GM18507 (cell line): ENCODE results near the gene TWIST2.

ENCODE experiments used
- DNase-seq: peaks from one replicate; pipeline ENCODE4 v3.0.0; 2011; ENCODE audit warnings: low read depth; ENCODE audit not compliant: insufficient read length; ENCODE audit errors: extremely low spot score
- FAIRE-seq: peaks from 2 replicates; lab custom pipeline; 2011; peaks lifted over from hg19 to GRCh38; lab: Jason Lieb, UNC

TWIST2 gene

GRCh38 chr2:238911376-238912227, 63.7 kb downstream of the TWIST2 start:
- no peak for DNase-seq
- no peak for FAIRE-seq

- FAIRE-seq: no peak
- DNase-seq: no peak
Measured at GRCh38 chr2:238912228-238912915, 64.5 kb downstream of the TWIST2 start.

- DNase-seq (no peak), FAIRE-seq (no peak)
Measured at GRCh38 chr2:238912916-238913875, 65.3 kb downstream of the TWIST2 start.

- DNase-seq: no peak
- FAIRE-seq: no peak
Measured at GRCh38 chr2:238913931-238914647, 66.2 kb downstream of the TWIST2 start.

DNA sequence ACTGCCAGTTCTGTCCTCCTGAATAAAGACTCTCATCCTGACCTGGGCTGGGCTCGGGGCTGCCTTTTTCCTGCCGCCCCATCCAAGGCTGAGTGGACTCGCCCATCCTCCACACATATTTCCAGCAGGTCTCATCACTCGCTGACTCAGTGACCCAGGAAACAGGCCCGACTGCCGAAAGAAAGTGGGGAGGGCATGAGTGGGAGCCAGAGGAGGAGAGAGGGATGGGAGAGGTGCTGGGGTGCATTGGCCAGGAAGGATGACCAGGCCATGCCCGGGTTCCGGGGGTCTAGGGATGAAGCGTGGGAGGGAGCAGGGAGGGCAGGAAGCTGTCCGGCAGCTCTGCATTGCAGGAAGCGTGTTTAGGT, 66.7 kb downstream of the TWIST2 start:
- FAIRE-seq (no peak), DNase-seq (no peak)

DNA sequence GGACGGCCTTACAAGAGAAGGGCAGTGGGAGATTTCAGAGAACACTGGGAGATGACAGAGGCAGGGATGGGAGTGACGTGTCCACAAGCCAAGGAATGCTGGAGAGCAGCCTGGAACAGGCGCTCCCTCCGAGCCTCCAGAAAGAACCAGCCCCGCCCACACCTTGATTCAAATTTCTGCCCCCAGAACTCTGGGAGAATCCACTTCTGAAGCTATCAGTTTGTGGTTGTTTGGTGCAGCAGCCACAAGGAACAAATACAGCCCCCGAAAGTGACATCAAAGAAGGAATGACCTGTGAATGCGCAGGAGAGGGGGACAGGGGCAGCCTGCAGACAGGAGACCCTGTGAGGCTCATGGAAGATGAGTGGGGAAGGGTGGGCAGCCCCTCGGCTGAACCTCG, 67.3 kb downstream of the TWIST2 start:
- DNase-seq: no peak
- no peak for FAIRE-seq

DNA sequence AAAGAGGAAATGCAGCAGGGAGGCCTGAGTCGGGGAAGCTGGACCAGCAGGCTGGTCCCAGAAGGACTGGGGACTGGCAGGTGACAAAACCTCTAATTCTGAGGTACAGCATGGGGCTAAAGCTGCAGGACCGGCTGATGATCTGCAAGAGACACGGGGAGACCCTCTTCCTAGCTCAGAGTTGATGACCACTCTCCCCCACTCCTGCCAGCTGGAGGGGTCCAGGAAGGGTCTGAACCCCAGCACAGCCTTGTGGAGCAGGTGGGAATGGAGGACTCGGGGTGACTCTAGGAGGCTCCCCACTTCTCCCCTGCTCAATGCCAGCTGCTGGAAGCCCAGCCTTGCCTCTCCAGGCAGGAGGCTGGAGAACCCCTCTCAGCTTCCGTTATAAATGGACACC, 67.7 kb downstream of the TWIST2 start:
- FAIRE-seq: no peak
- DNase-seq: no peak

- DNase-seq (no peak), FAIRE-seq (no peak)
Measured at GRCh38 chr2:238916176-238916874, 68.4 kb downstream of the TWIST2 start.

DNA sequence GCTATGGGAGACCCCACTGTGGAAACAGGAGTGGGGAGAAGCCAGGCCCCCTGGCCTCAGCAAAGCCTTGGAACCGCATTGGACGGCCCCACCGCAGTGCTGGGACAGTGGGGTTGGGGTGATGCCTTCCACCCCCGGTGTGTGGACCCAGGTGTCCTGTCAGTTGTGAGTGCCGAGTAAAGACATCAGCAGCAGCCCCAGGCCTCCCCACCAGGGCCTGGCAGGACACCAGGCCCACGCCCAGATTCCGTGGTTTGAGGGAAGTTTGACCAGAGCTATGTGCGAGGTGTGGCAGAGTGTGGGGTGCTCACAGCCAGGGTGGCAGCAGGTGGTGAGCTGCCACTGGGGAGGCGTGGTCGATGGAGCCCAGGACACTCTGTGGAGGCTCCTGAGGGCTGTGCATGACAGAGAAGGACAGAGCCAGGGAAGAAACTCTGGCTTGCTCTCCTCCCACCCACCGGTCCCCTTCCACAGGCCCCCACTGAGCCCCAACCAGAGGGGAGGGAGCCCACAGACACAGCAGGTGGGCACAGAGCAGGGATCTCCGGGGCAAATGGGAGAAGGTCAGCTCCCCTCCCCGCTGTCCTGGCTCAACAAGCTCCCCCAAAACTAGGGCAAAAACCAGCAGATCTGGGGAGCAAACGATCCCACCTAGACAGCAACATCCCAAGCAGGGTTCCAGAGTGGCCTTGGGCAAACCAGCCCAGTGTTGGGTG, 69.1 kb downstream of the TWIST2 start:
- DNase-seq: no peak

GRCh38 chr2:238919307-238919706, 71.4 kb downstream of the TWIST2 start:
- DNase-seq (no peak), FAIRE-seq (no peak)

More for the DNA sequence above, 69.1 kb downstream of the TWIST2 start:
- no peak for FAIRE-seq

DNA sequence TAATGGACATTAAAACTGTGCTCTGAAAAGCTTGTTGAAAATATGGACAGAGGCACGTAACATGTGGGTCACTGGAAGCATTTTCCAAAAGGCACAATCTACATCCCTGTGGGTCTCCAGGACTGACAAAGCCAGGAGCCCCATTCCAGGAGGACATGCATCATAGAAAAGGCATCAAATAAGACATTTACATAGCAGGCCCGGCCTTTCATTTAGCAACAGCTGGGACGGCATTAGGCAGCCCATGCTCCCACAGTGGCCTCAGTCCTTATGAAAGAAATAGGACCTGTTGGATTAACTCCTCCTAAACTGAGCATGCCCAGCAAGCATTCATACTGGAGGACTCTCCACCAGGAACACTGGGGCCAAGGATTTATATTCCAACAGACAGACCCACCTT, 72.2 kb downstream of the TWIST2 start:
- no peak for DNase-seq
- no peak for FAIRE-seq

GRCh38 chr2:238920601-238921001, 72.7 kb downstream of the TWIST2 start:
- FAIRE-seq (no peak), DNase-seq (no peak)

GRCh38 chr2:238921259-238921658, 73.4 kb downstream of the TWIST2 start:
- FAIRE-seq (no peak), DNase-seq (no peak)

DNA sequence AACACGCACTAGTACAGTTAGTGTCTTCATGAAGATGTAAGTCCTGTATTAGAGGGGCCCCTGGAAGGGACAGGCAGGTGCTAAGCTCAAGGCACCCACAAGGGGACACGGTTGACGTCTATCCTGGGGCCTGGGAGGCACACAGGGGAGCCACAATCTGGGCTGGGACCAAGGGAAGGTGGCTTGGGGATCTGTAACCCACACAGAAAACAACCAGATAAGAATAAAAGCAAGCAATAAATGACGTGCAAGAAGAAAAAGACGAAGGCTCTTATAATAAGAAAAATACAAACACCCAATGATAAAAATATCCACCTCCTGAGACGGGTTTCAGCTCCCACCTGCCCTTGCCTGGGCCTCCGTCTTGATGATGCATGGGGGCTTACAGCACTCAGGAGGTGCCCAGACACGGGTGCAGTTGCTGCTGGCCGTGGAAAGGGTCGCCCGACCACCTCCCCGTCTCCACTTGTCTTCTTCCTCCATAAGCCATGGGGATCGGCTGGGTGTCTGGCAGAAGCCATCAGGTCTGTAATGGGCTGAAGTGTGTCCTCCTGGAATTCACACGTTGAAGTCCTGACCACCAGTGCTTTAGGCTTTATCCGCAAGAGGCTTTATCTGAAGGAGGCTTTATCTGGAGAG, 73.9 kb downstream of the TWIST2 start:
- FAIRE-seq (no peak), DNase-seq (no peak)

- no peak for FAIRE-seq
- no peak for DNase-seq
Measured at GRCh38 chr2:238922435-238922834, 74.5 kb downstream of the TWIST2 start.

DNA sequence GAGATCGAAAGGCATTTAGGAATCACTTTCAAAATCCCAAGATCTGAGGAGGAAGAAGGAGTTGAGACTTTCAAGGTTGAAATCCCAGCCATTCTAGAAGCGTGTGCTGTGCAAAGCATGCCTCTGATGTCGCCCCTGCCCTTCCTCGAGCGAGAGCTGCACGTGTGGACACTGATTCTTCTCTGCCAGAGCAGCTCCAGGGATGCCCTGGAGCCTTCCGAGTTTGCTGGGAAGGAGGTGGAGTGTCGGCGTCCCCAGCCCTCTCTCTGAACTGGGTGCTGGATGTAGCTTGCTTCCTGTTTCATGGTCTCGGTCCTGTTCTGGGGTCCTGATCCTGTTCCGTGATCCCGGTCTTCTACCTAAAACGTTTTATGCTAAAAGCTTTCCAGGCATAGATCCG, 76.1 kb downstream of the TWIST2 start:
- DNase-seq: no peak

DNA sequence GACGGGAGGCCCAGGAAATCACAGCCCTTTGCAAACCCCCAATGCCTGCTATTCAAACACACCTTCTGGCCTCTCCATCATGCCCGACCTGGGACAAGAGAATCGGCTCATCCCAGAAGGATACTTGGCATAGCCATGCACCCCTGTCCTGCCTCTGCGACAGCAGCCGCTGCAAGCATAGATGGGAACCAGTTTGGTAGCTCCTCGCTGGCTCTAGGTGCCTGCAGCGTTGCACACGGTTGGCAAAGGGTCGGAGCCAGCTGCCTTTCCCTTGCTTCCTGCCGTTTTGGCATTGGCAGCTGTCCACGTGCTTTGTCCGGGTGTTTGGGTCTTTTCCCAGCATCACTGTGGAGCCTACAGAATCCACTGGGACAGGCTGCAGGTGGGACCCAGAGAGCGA, 76.9 kb downstream of the TWIST2 start:
- FAIRE-seq (no peak), DNase-seq (no peak)

More for the DNA sequence above, 76.1 kb downstream of the TWIST2 start:
- no peak for FAIRE-seq

DNA sequence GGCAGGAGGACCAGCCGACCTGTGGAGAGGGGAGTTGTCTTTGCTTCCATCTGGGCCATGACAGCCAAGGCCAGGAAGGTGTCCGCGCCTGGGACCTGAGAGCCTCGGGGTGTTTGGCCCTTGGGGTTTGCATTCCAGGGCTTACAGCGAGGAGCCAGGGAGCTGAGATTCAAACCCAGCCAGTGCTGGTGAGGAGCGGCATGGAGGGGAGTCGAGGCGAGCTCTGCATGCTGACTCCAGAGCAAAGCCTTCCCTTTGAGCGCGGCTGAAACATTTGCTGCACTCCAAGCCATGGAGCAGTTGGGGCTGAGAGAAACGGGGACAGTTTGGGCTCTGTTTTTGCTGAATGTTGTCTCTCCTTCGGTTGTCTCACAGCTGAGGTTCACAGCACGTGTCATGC, 77.4 kb downstream of the TWIST2 start:
- no peak for FAIRE-seq
- no peak for DNase-seq
